Measurements from ENCODE around the gene CCDC148. TPM values are rescaled to one million over a fixed set of nuclear protein-coding genes. Genes with fewer than 3 reads are reported as not detected.

Gene CCDC148
- total RNA-seq, 1 experiment from 2014 or later = 0.11 TPM

GRCh38 chr2:158191076-158191895 is 265.3 kb downstream of the CCDC148 start:
- H3K9ac ChIP-seq (ENCODE audit: low read length) = no peak overlapping the region
- no peak for TF ChIP-seq EZH2 (IDR thresholded peaks at IDR 0.05; ENCODE audit: low read length, unreplicated experiment)
- TF ChIP-seq EZH2phosphoT487 (IDR thresholded peaks at IDR 0.05; ENCODE audit: borderline replicate concordance, low read length) = no peak
- no peak for TF ChIP-seq CTCF (conservative IDR thresholded peaks at IDR 0.05; ENCODE audit: low read depth, low read length)
- peak overlapping the region; percentile 23 for H3K4me2 ChIP-seq (ENCODE audit: low read length)
- BruUV-seq (replicated peaks) = no TSS peak
- H2AFZ ChIP-seq (ENCODE audit: low read length) = no peak overlapping the region
- no peaks in the 10 kb centered on the region for H3K9me2 ChIP-seq (replicated peaks; ENCODE audit: low read length)
- intact Hi-C loops (cut with micrococcal nuclease) = no loop called here
- 0 out of 2 replicates have a peak, but pooled peaks cover 4% of the 10 kb centered on the region for H3K4me1 ChIP-seq (ENCODE audit: insufficient read depth, low read length)
- H3K79me2 ChIP-seq (ENCODE audit: low read length) = no peaks in the 10 kb centered on the region
- no peaks in the 10 kb centered on the region for H3F3A ChIP-seq (ENCODE audit: low read length, unreplicated experiment)
- DNase-seq (no peak), ATAC-seq (no peak)
- H3K36me3 ChIP-seq (ENCODE audit: low read depth, low read length) = no peaks in the 10 kb centered on the region
- ChIA-PET POLR2A (ENCODE audit: unreplicated experiment) (no interaction called here), CTCF (no interaction called here)
- no peak overlapping the region for H3K27ac ChIP-seq (ENCODE audit: low read length)
- H4K20me1 ChIP-seq (ENCODE audit: low read length) = no peaks in the 10 kb centered on the region
- 0 out of 2 replicates have a peak, but pooled peaks cover 6% of the 10 kb centered on the region for H3K27me3 ChIP-seq (ENCODE audit: low read length)
- H3K9me3 ChIP-seq (ENCODE audit: low read length) = no peaks in the 10 kb centered on the region
- H3K4me3 ChIP-seq (ENCODE audit: low read length) = no peak overlapping the region

- intact Hi-C loops (cut with micrococcal nuclease) = loop anchor here (10.0 kb wide), 1 partner anchor 155 kb away; no protein-coding TSS in a partner anchor
- Histone ChIP-seq H3K4me2 (ENCODE audit: low read length) (no peak overlapping the region), H3K4me1 (ENCODE audit: insufficient read depth, low read length) (peaks cover 11% of the 10 kb centered on the region; the same call in 1 of the 2 replicates), H2AFZ (ENCODE audit: low read length) (no peak overlapping the region), H4K20me1 (ENCODE audit: low read length) (no peaks in the 10 kb centered on the region), H3K79me2 (ENCODE audit: low read length) (no peaks in the 10 kb centered on the region), H3K9me3 (ENCODE audit: low read length) (no peaks in the 10 kb centered on the region), H3K36me3 (ENCODE audit: low read depth, low read length) (no peaks in the 10 kb centered on the region), H3K27me3 (ENCODE audit: low read length) (0 out of 2 replicates have a peak, but pooled peaks cover 6% of the 10 kb centered on the region), H3K4me3 (ENCODE audit: low read length) (no peak overlapping the region), H3K27ac (ENCODE audit: low read length) (no peak overlapping the region), H3K9ac (ENCODE audit: low read length) (no peak overlapping the region), H3F3A (ENCODE audit: low read length, unreplicated experiment) (no peaks in the 10 kb centered on the region), H3K9me2 (replicated peaks; ENCODE audit: low read length) (no peaks in the 10 kb centered on the region)
- CTCF ChIA-PET = interaction anchor here (0.6 kb wide), 1 partner anchor 268 kb away, joined by 3 read pairs; no protein-coding TSS in a partner anchor
- no TSS peak for BruUV-seq (replicated peaks)
- no peak for TF ChIP-seq EZH2 (IDR thresholded peaks at IDR 0.05; ENCODE audit: low read length, unreplicated experiment)
- no peak for TF ChIP-seq EZH2phosphoT487 (IDR thresholded peaks at IDR 0.05; ENCODE audit: borderline replicate concordance, low read length)
- no peak for TF ChIP-seq CTCF (conservative IDR thresholded peaks at IDR 0.05; ENCODE audit: low read depth, low read length)
- POLR2A ChIA-PET (ENCODE audit: unreplicated experiment) = no interaction called here
- no peak for ATAC-seq
- no peak for DNase-seq
Measured at GRCh38 chr2:158189526-158189925, 267.0 kb downstream of the CCDC148 start.

- Histone ChIP-seq H3F3A (ENCODE audit: low read length, unreplicated experiment) (no peaks in the 10 kb centered on the region), H3K9me3 (ENCODE audit: low read length) (no peaks in the 10 kb centered on the region), H3K27me3 (ENCODE audit: low read length) (0 out of 2 replicates have a peak, but pooled peaks cover 6% of the 10 kb centered on the region), H3K36me3 (ENCODE audit: low read depth, low read length) (no peaks in the 10 kb centered on the region), H3K9me2 (replicated peaks; ENCODE audit: low read length) (no peaks in the 10 kb centered on the region), H3K9ac (ENCODE audit: low read length) (no peak overlapping the region), H3K27ac (ENCODE audit: low read length) (no peak overlapping the region), H3K4me3 (ENCODE audit: low read length) (no peak overlapping the region), H3K79me2 (ENCODE audit: low read length) (no peaks in the 10 kb centered on the region), H4K20me1 (ENCODE audit: low read length) (no peaks in the 10 kb centered on the region), H3K4me1 (ENCODE audit: insufficient read depth, low read length) (peaks cover 18% of the 10 kb centered on the region; the same call in 1 of the 2 replicates), H3K4me2 (ENCODE audit: low read length) (no peak overlapping the region), H2AFZ (ENCODE audit: low read length) (no peak overlapping the region)
- TF ChIP-seq EZH2 (IDR thresholded peaks at IDR 0.05; ENCODE audit: low read length, unreplicated experiment) (no peak), EZH2phosphoT487 (IDR thresholded peaks at IDR 0.05; ENCODE audit: borderline replicate concordance, low read length) (no peak), CTCF (conservative IDR thresholded peaks at IDR 0.05; ENCODE audit: low read depth, low read length) (no peak)
- BruUV-seq (replicated peaks) = no TSS peak
- intact Hi-C loops (cut with micrococcal nuclease) = loop anchor here (10.0 kb wide), 1 partner anchor 153 kb away; no protein-coding TSS in a partner anchor
- ChIA-PET CTCF (no interaction called here), POLR2A (ENCODE audit: unreplicated experiment) (no interaction called here)
- DNase-seq (no peak), ATAC-seq (no peak)
Measured at GRCh38 chr2:158187908-158188307, 268.6 kb downstream of the CCDC148 start.

Measured in PC-3 (cell line).